GM12891 (cell line): ENCODE data around the gene DNMT3L.
"Not testable (repeated sequence)": the region's sequence is repeated elsewhere in the genome, so short reads cannot be mapped to it uniquely, and the experiment has no call there.

Source experiments
- POLR2A ChIP-seq: IDR thresholded peaks from 2 replicates; pipeline ENCODE4 v1.6.1; 2011; ENCODE audit warnings: low read depth, low read length, control low read depth
- POLR2AphosphoS5 ChIP-seq: IDR thresholded peaks from 2 replicates; pipeline ENCODE4 v1.6.1; 2011; ENCODE audit warnings: low read depth, low read length, control low read depth

DNA sequence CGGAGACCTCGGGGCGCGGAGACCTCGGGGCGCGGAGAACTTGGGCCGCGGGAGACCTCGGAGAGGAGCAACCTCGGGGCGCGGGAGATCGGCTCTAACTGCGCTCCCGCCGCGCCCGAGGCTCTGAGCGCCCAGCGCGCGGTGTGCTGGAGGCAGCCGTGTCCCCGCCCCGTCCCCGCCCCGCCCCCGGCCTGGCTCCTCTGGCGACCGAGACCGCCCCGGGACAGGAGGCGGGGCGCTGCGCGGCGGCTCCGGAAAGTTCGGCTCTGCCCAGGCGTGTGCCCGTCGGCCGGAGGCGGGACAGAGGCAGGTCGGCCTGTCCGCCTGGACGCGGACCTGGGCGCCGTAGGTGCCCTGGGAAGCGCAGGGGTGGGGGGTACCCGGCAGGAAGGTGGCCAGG lies 20.9 kb downstream of the DNMT3L start, which contains the start of gene ICOSLG:
- not testable (repeated sequence) for TF ChIP-seq POLR2AphosphoS5, POLR2A
